Gastrocnemius medialis (tissue), 4 donors: ENCODE measurements around the gene PREPL. TPM values are rescaled to one million over a fixed set of nuclear protein-coding genes. Genes with fewer than 3 reads are reported as not detected.

ENCODE experiments used
- ATAC-seq, 2 donors: fragments of 150-250 bp; one replicate each; pipeline ENCODE4 v1.9.1; 2016
- DNase-seq, 2 donors: peaks; one replicate each; pipeline ENCODE4 v3.0.0-alpha.2; 2019
- H3K27ac ChIP-seq, 4 donors: fragments of 200-600 bp; sonication (generic); 1 replicate in 1 of 4; 2 replicates in 3 of 4; pipeline ENCODE4 v1.5.1; 2016 to 2018; ENCODE audit warnings: mild to moderate bottlenecking in 2 of 4, moderate library complexity in 1 of 4
- H3K27me3 ChIP-seq, 3 donors: fragments of 200-600 bp; sonication (generic) in 2 of 3; 1 replicate in 1 of 3; 2 replicates in 2 of 3; pipeline versions ENCODE4 v1.5.1 to v1.6.0; 2016 to 2019; ENCODE audit warnings: mild to moderate bottlenecking in 1 of 3, moderate library complexity in 1 of 3
- H3K36me3 ChIP-seq, 2 donors: fragments of 200-600 bp; sonication (generic) in 1 of 2; one replicate each; pipeline ENCODE4 v1.5.1; 2017 to 2018
- H3K4me1 ChIP-seq, 2 donors: fragments of 200-600 bp; sonication (generic) in 1 of 2; one replicate each; pipeline ENCODE4 v1.5.1; 2016 to 2017; ENCODE audit warnings: mild to moderate bottlenecking in 2 of 2
- H3K4me3 ChIP-seq, 4 donors: fragments of 200-600 bp; sonication (generic) in 3 of 4; 1 replicate in 1 of 4; 2 replicates in 3 of 4; pipeline ENCODE4 v1.5.1; 2016 to 2019; ENCODE audit warnings: mild to moderate bottlenecking in 2 of 4
- H3K9me3 ChIP-seq, 3 donors: fragments of 200-600 bp; sonication (generic) in 2 of 3; 1 replicate in 1 of 3; 2 replicates in 2 of 3; pipeline ENCODE4 v1.5.1; 2016 to 2019
- CTCF ChIP-seq, 5 experiments: fragments of 450-650 bp in 3 of 5; fragments of 200-600 bp in 2 of 5; sonication (generic) in 2 of 5; IDR thresholded peaks in 4 of 5; conservative IDR thresholded peaks in 1 of 5; 1 replicate in 4 of 5; 2 replicates in 1 of 5; pipeline ENCODE4 v1.5.1; 2016 to 2019; ENCODE audit warnings: antibody characterized with exemption in 5 of 5, mild to moderate bottlenecking in 3 of 5, moderate library complexity in 3 of 5
- POLR2A ChIP-seq, 2 donors: fragments of 450-650 bp; IDR thresholded peaks; one replicate each; pipeline ENCODE4 v1.6.1; 2017; ENCODE audit warnings: antibody characterized with exemption in 2 of 2, mild to moderate bottlenecking in 2 of 2, moderate library complexity in 2 of 2
- in situ Hi-C, 4 donors: fragments of 200-750 bp; cut with MboI; loops; one replicate each; pipeline versions ENCODE4 v1.15.0 to v1.8.0; 2017; ENCODE audit warnings: low sequenced_read_pairs in 4 of 4
- intact Hi-C: fragments of 100-400 bp; cut with DNase I; formaldehyde crosslinking; loops from one replicate; pipeline ENCODE4 v1.15.1; 2023; ENCODE audit warnings: low total_unique reads
- total RNA-seq, 4 donors: library from RNA; depleted of rRNA; stranded (reverse); fragments of >200 nt; gene quantifications; one replicate each; pipeline versions ENCODE4 v1.1.0 to v1.2.3, GENCODE V29; 2016

The PREPL gene
- total RNA-seq, 4 donors from 2014 or later, result 27.3 to 60.0 (median 52.3) TPM

- no peak for TF ChIP-seq POLR2A (IDR thresholded peaks at IDR 0.05)
- no peak for TF ChIP-seq CTCF (IDR thresholded peaks at IDR 0.05 in 4 of 5, conservative IDR thresholded peaks at IDR 0.05 in 1 of 5)
- DNase-seq, result no peak
- peak in 1 of 2 donors; percentile 72 for ATAC-seq
- H3K4me1 ChIP-seq, result peaks cover 49 to 55% of the 10 kb centered on the region in 2 donors
- in situ Hi-C loops (no loop called here), intact Hi-C loops (no loop called here)
- no peaks in the 10 kb centered on the region for H3K27me3 ChIP-seq
- peak overlapping the region; percentile 41 to 60 (median 47) for H3K27ac ChIP-seq
- H3K9me3 ChIP-seq, result no peaks in the 10 kb centered on the region
- H3K36me3 ChIP-seq, result no peaks in the 10 kb centered on the region
- no peak overlapping the region for H3K4me3 ChIP-seq
Observed at GRCh38 chr2:44351676-44352075, 9.6 kb downstream of the PREPL start.

DNA sequence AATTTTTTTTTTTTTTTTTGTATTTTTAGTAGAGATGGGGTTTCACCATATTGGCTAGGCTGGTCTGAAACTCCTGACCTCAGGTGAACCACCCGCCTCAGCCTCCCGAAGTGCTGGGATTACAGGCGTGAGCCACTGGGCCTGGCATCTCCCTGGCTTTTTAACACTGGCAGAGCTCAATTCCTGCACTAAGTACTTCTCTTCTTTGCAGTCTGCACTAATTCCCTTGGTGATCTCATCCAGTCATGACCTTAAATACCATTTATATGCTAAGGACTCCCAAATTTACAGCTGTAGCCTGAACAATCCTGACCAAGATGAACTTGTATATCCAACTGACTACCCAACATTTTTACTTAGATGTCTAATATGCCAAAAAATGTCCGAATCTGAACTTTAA, 10.2 kb downstream of the PREPL start:
- no peak for TF ChIP-seq POLR2A (IDR thresholded peaks at IDR 0.05)
- TF ChIP-seq CTCF (IDR thresholded peaks at IDR 0.05 in 4 of 5, conservative IDR thresholded peaks at IDR 0.05 in 1 of 5), result no peak
- H3K4me1 ChIP-seq, result peaks cover 48 to 49% of the 10 kb centered on the region in 2 donors
- ATAC-seq, result peak in 1 of 2 donors; percentile 54

GRCh38 chr2:44349506-44349905, 11.8 kb downstream of the PREPL start:
- intact Hi-C loops (no loop called here), in situ Hi-C loops (no loop called here)
- Histone ChIP-seq H3K27ac (no peak overlapping the region), H3K27me3 (no peaks in the 10 kb centered on the region), H3K4me1 (peaks cover 45% of the 10 kb centered on the region in 2 donors), H3K4me3 (no peak overlapping the region), H3K9me3 (no peaks in the 10 kb centered on the region), H3K36me3 (peaks cover 0 to 5% of the 10 kb centered on the region in 2 donors)
- DNase-seq, result no peak
- TF ChIP-seq CTCF (IDR thresholded peaks at IDR 0.05 in 4 of 5, conservative IDR thresholded peaks at IDR 0.05 in 1 of 5) (no peak), POLR2A (IDR thresholded peaks at IDR 0.05) (no peak)
- no peak for ATAC-seq

More for the DNA sequence above, 10.2 kb downstream of the PREPL start:
- Histone ChIP-seq H3K9me3 (no peaks in the 10 kb centered on the region), H3K36me3 (no peaks in the 10 kb centered on the region), H3K27ac (peak overlapping the region; percentile 41 to 60 (median 47)), H3K4me3 (no peak overlapping the region), H3K27me3 (no peaks in the 10 kb centered on the region)
- in situ Hi-C loops, result no loop called here
- intact Hi-C loops, result no loop called here
- DNase-seq, result peak in 1 of 2 donors; percentile 31

DNA sequence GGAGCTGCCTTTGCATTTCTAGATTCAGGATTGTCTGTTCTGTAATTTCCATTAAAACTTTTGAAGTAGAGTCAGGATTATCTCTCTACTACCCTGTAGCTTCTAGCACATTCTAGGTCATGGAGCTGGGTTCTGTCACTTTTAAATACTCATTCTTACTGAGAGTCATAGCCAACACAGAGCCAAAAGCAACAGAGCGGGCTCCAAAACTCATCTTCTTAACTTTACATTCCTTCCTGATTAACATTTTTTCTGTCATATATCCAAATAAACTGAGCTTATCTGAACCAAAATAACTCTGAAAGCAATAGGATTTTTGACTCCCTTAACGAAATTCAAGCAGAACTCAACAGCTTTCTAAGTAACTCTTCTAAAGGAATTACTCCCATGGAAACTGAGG, 12.9 kb downstream of the PREPL start:
- DNase-seq, result no peak
- Histone ChIP-seq H3K27me3 (no peaks in the 10 kb centered on the region), H3K9me3 (no peaks in the 10 kb centered on the region), H3K27ac (peak overlapping the region in 1 of 4 donors; percentile 13), H3K36me3 (peaks cover 0 to 12% of the 10 kb centered on the region in 2 donors), H3K4me1 (peaks cover 41 to 45% of the 10 kb centered on the region in 2 donors), H3K4me3 (no peak overlapping the region)
- in situ Hi-C loops, result no loop called here
- intact Hi-C loops, result no loop called here
- TF ChIP-seq CTCF (IDR thresholded peaks at IDR 0.05 in 4 of 5, conservative IDR thresholded peaks at IDR 0.05 in 1 of 5) (no peak), POLR2A (IDR thresholded peaks at IDR 0.05) (no peak)
- ATAC-seq, result no peak

GRCh38 chr2:44347526-44347925, 13.8 kb downstream of the PREPL start:
- intact Hi-C loops (no loop called here), in situ Hi-C loops (no loop called here)
- Histone ChIP-seq H3K4me1 (peaks cover 41% of the 10 kb centered on the region in 2 donors), H3K27me3 (no peaks in the 10 kb centered on the region), H3K27ac (no peak overlapping the region), H3K4me3 (no peak overlapping the region), H3K36me3 (peaks cover 0 to 12% of the 10 kb centered on the region in 2 donors), H3K9me3 (no peaks in the 10 kb centered on the region)
- DNase-seq (no peak), ATAC-seq (no peak)
- TF ChIP-seq CTCF (IDR thresholded peaks at IDR 0.05 in 4 of 5, conservative IDR thresholded peaks at IDR 0.05 in 1 of 5) (no peak), POLR2A (IDR thresholded peaks at IDR 0.05) (no peak)
